HG03521 (cell line): ENCODE results near the gene IFT25.
"Not testable (repeated sequence)": the region's sequence is repeated elsewhere in the genome, so short reads cannot be mapped to it uniquely, and the experiment has no call there.

ENCODE experiments used
- ATAC-seq: cut with Tn5 transposase; IDR thresholded peaks from one replicate; pipeline ENCODE4 v1.9.1; 2021; ENCODE audit warnings: mild to moderate bottlenecking, moderate library complexity; ENCODE audit not compliant: unreplicated experiment

Gene IFT25

GRCh38 chr1:53890522-53890941, 55.0 kb downstream of the IFT25 start:
- no peak for ATAC-seq

- peak; percentile 87 for ATAC-seq
These were observed 55.9 kb downstream of the IFT25 start, which contains the start of gene YIPF1 for GRCh38 chr1:53889304-53890298. YIPF1 (minus strand) TSS chr1:53889797; CDS start chr1:53888937, 860 bp downstream.

- no peak for ATAC-seq
These were observed 56.8 kb downstream of the IFT25 start for GRCh38 chr1:53888681-53889080.

GRCh38 chr1:53883600-53883999, 61.9 kb downstream of the IFT25 start:
- not testable (repeated sequence) for ATAC-seq

- ATAC-seq, result not testable (repeated sequence)
These were observed 63.6 kb downstream of the IFT25 start for GRCh38 chr1:53881853-53882252.

- ATAC-seq, result no peak
These were observed 66.9 kb downstream of the IFT25 start for GRCh38 chr1:53878492-53879105.

- not testable (repeated sequence) for ATAC-seq
These were observed 70.3 kb downstream of the IFT25 start for GRCh38 chr1:53875150-53875549.

- ATAC-seq, result no peak
These were observed 73.6 kb downstream of the IFT25 start for GRCh38 chr1:53871773-53872484.
